HG02571 (cell line): ENCODE measurements around the gene PAK5.

Experiments
- ATAC-seq: cut with Tn5 transposase; IDR thresholded peaks from one replicate; pipeline ENCODE4 v1.9.1; 2021; ENCODE audit warnings: mild to moderate bottlenecking, moderate library complexity; ENCODE audit not compliant: unreplicated experiment

Gene PAK5

GRCh38 chr20:9838378-9839295 lies at the start of gene PAK5:
PAK5 (minus strand) TSS chr20:9839076; CDS start chr20:9644328, 194,748 bp downstream.
- no peak for ATAC-seq

- no peak for ATAC-seq
These were observed 48.8 kb upstream of the PAK5 start for GRCh38 chr20:9887706-9888105.

DNA sequence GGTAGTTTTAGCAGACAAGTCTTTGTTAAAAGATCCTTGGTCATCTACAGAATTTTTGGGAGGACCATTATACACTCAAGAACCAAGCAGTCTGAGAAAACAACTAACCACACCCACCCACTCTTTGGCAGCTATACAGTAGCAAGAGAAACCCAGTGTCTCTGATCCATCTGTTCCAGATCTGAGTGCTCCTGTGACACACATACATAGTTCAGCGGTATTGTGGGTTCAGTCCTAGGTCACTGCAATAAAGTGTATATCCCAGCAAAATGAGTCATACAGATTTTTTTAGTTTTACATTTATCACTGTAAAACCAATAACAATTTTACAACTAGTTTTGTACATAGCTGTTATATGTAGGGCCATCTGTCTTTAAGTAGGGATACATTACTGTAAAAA lies 47.4 kb upstream of the PAK5 start:
- no peak for ATAC-seq

- ATAC-seq = no peak
These were observed 45.8 kb upstream of the PAK5 start for GRCh38 chr20:9884666-9885065.

DNA sequence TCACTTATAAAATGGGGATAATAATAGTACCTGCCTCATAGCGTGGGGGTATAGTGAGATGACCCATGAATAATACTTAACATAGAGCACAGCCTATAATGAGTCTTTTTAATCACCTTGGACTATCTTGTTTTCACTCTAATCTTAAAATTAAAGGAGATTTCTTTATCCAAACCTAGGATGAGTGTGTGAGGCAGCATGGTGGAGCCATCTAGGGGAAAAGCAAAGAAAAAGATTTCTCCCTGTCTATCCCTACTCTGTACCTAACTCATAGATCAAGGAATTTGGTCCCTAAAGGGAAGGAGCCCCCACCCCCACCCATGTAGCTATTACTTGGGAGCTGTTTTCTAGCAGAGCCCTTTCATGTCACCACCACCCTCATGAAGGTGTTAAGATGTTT lies 45.2 kb upstream of the PAK5 start:
- ATAC-seq = no peak

DNA sequence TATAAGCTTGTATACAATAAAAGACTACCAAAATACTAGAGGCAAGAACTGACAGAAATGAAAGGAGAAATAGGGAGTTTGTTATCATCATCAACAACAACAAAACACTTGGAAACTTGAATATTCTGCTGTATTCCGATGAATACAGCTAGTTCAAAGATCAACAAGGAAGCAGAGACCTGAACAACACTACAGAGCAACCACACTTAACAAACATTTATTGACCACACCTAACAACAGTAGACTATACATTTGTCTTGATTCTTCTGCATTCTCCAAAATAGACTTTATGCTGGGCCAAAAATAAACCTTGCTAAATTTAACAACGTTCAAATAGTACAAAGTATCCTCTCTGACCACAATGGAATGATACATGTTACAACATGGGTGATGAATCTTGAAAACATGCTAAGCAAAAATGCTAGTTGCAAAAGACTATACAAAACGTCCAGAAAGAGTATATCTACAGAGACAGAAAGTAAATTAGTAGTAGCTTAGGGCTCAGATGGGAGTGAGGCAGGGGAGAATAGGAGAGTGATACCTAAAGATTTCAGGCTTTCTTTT lies 39.1 kb upstream of the PAK5 start:
- ATAC-seq = no peak

- no peak for ATAC-seq
These were observed 28.5 kb upstream of the PAK5 start for GRCh38 chr20:9867196-9867980.

DNA sequence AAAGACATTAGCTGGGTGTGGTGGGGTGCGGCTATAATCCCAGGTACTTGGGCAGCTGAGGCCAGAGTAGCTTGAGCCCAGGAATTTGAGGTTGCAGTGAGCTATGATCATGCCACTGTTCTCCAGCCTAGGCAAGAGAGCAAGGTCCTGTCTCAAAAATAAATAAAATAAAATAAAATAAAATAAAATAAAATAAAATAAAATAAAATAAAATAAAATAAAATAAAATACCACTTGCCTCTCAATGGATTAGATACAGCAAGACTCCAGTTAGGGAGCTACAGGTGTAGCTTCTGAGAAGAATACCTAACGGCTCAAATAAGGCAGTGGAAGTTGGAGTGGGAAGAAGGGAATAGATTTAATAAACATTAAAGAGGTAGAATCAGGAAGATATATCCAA lies 13.7 kb upstream of the PAK5 start:
- ATAC-seq = no peak

- ATAC-seq = no peak
These were observed 750 bp upstream of the PAK5 start for GRCh38 chr20:9839626-9840025.

- ATAC-seq = no peak
These were observed 870 bp downstream of the PAK5 start for GRCh38 chr20:9838035-9838377.

DNA sequence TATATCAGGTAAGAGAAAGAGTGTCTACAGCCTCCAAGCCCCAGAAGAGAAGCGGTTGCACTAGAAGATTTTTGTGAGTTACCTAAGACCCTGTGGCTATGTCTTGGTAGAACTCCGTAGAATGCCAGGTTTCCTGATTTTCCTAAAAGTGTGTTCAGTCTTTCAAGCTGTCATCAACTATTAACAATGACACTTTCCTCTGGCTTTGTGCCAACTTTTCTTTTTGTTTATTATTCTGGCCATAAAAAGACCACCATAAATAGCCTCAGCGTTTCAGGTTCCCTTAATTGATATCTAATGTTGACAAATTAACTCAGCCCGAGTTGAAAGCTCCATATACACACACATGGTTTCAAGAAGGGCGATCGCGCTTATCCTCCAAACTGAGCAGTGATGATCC lies 1.2 kb downstream of the PAK5 start:
- no peak for ATAC-seq

GRCh38 chr20:9835302-9835701 lies 3.6 kb downstream of the PAK5 start:
- ATAC-seq = no peak

- no peak for ATAC-seq
These were observed 7.8 kb downstream of the PAK5 start for GRCh38 chr20:9831032-9831431.

GRCh38 chr20:9829835-9830234 lies 9.0 kb downstream of the PAK5 start:
- ATAC-seq = no peak

- ATAC-seq = no peak
These were observed 21.2 kb downstream of the PAK5 start for GRCh38 chr20:9817654-9818053.

- ATAC-seq = no peak
These were observed 23.2 kb downstream of the PAK5 start for GRCh38 chr20:9815632-9816031.

DNA sequence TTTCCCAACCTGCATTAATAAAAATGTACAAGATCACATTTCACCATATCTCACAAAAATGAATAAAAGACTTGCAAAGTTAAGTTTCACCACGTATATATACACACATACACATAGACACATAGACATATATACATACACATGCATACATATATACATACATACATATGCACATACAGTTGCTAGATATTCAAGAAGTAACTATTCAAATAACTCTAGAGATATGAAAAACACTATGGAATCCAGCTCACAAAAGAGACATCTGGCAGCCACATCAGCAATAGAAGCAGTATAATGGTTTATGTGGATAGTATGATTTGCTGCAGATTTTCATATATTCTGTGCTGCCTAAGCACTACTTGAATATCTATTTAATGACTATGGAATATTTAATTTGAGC lies 28.1 kb downstream of the PAK5 start:
- ATAC-seq = no peak

DNA sequence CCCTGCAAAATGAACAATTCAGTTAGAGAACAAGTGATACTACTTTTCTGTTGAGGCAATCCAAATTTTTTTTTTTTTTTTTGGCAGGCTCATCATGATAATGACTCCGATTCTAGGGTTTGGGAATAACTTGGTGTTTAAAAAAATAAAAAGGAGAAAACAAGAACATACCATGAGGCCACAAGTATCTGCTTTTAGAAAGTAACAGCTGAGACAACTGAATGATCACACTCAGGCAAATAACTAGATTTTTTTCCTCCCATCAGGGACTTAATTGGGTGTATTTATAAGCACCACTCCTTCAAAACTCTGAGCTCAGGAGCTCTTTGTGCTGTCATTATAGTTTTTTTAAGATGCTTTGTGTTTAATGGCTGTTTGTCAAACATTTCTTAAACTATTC lies 29.6 kb downstream of the PAK5 start:
- no peak for ATAC-seq

DNA sequence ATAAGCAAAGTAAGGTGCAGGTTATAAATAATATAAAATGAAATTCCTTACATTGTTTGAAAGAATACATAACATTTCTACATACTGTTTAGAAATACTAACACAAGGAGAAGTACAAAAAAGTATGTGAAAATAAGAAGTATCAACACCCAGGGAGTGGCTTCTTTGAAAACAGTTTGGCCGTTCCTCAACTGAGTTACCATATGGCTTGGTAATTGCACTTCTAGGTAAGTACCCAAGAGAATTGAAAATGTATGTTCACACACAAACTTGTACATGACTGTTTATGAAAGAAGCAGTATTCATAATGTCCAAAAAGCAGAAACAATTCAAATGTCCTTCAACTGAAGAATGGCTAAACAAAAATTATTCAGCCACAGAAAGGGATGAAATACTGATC lies 30.7 kb downstream of the PAK5 start:
- ATAC-seq = no peak

DNA sequence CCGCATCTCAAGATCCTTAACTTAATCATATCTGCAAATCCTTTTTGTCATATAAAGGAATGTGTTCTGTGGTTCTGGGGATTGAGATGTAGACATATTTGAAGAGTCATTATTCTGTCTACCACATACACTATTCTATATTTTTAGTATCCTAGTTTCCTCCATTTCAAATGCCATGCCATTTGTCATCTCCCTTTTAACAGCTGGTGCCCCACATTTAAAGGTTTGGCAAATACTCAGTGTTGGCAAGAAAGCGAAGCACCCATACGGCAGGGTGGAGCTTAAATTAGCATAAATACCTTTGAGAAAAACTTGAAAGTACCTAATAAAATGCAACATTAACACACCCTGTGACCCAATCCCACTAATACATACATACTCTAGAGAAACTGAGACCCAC lies 31.7 kb downstream of the PAK5 start:
- no peak for ATAC-seq

- no peak for ATAC-seq
These were observed 38.5 kb downstream of the PAK5 start for GRCh38 chr20:9800421-9800820.

- no peak for ATAC-seq
These were observed 44.0 kb downstream of the PAK5 start for GRCh38 chr20:9794831-9795230.
